ENCODE results near the gene HSPG2. TPM values are rescaled to one million over a fixed set of nuclear protein-coding genes. Genes with fewer than 3 reads are reported as not detected.
A peak's percentile ranks its signal among the peaks of the same experiment; 100 is the strongest.

HSPG2 gene
- total and polyA plus RNA-seq, 10 donors = 14.4 to 395 (median 151) TPM

GRCh38 chr1:21865943-21866706 lies 71.0 kb downstream of the HSPG2 start:
- Histone ChIP-seq H3K4me3 (no peak overlapping the region), H3K36me3 (peaks cover 0 to 70% (median 12%) of the 10 kb centered on the region in 6 donors), H3K9me3 (peaks cover 0 to 3% (median 0%) of the 10 kb centered on the region in 8 donors), H3K27ac (peak overlapping the region in 6 of 8 donors; percentile 7 to 74 (median 50)), H3K27me3 (replicated peaks in 1 of 7) (no peaks in the 10 kb centered on the region), H3K4me1 (peaks cover 0 to 21% (median 8%) of the 10 kb centered on the region in 6 donors)
- TF ChIP-seq POLR2AphosphoS5 (IDR thresholded peaks at IDR 0.05) (no peak), CTCF (IDR thresholded peaks at IDR 0.05 in 8 of 11, conservative IDR thresholded peaks at IDR 0.05 in 3 of 11) (no peak), POLR2A (IDR thresholded peaks at IDR 0.05) (no peak)
- no peak for DNase-seq
- WGBS, 5 donors = 47 to 61% (median 54%) methylated on average over 10 to 11 of the region's 11 CpGs
- intact Hi-C loops (cut with DNase I; ENCODE audit: low total_unique reads) = no loop called here

- Histone ChIP-seq H3K9me3 (peaks cover 0 to 4% (median 0%) of the 10 kb centered on the region in 8 donors), H3K27me3 (replicated peaks in 1 of 7) (no peaks in the 10 kb centered on the region), H3K27ac (peak overlapping the region in 5 of 8 donors; percentile 1 to 74 (median 59)), H3K36me3 (peaks cover 0 to 70% (median 18%) of the 10 kb centered on the region in 6 donors), H3K4me3 (no peak overlapping the region), H3K4me1 (peaks cover 0 to 21% (median 8%) of the 10 kb centered on the region in 6 donors)
- TF ChIP-seq CTCF (IDR thresholded peaks at IDR 0.05 in 8 of 11, conservative IDR thresholded peaks at IDR 0.05 in 3 of 11) = no peak
- TF ChIP-seq POLR2AphosphoS5 (IDR thresholded peaks at IDR 0.05) = peak in 2 of 3 donors; percentile 17 to 40
- WGBS, 5 donors = 64 to 87% (median 77%) methylated on average over 5 to 7 of the region's 7 CpGs
- DNase-seq = peak; percentile 79
- intact Hi-C loops (cut with DNase I; ENCODE audit: low total_unique reads) = no loop called here
Measured at GRCh38 chr1:21865609-21865942, 71.5 kb downstream of the HSPG2 start.

GRCh38 chr1:21864730-21865129 lies 72.4 kb downstream of the HSPG2 start:
- DNase-seq = peak; percentile 72
- TF ChIP-seq POLR2AphosphoS5 (IDR thresholded peaks at IDR 0.05) = no peak
- no peak for TF ChIP-seq POLR2A (IDR thresholded peaks at IDR 0.05)
- no peak for TF ChIP-seq CTCF (IDR thresholded peaks at IDR 0.05 in 8 of 11, conservative IDR thresholded peaks at IDR 0.05 in 3 of 11)
- no peak overlapping the region for H3K4me3 ChIP-seq
- peaks cover 0 to 17% (median 8%) of the 10 kb centered on the region in 6 donors for H3K4me1 ChIP-seq
- intact Hi-C loops (cut with DNase I; ENCODE audit: low total_unique reads) = no loop called here
- 86 to 96% (median 92%) methylated on average over 7 to 27 of the region's 27 CpGs for WGBS, 5 donors
- H3K36me3 ChIP-seq = peaks cover 0 to 70% (median 23%) of the 10 kb centered on the region in 6 donors
- H3K27ac ChIP-seq = no peak overlapping the region
- H3K27me3 ChIP-seq (replicated peaks in 1 of 7) = no peaks in the 10 kb centered on the region
- H3K9me3 ChIP-seq = peaks cover 0 to 4% (median 0%) of the 10 kb centered on the region in 8 donors

- H3K27me3 ChIP-seq (replicated peaks in 1 of 7) = no peaks in the 10 kb centered on the region
- peaks cover 0 to 74% (median 26%) of the 10 kb centered on the region in 6 donors for H3K36me3 ChIP-seq
- 88 to 95% (median 91%) methylated on average over 9 to 12 of the region's 12 CpGs for WGBS, 5 donors
- H3K27ac ChIP-seq = no peak overlapping the region
- no peak overlapping the region for H3K4me3 ChIP-seq
- TF ChIP-seq CTCF (IDR thresholded peaks at IDR 0.05 in 8 of 11, conservative IDR thresholded peaks at IDR 0.05 in 3 of 11) (no peak), POLR2AphosphoS5 (IDR thresholded peaks at IDR 0.05) (peak in 1 of 3 donors; percentile 40), POLR2A (IDR thresholded peaks at IDR 0.05) (no peak)
- peaks cover 0 to 17% (median 7%) of the 10 kb centered on the region in 6 donors for H3K4me1 ChIP-seq
- intact Hi-C loops (cut with DNase I; ENCODE audit: low total_unique reads) = no loop called here
- H3K9me3 ChIP-seq = peaks cover 0 to 4% (median 0%) of the 10 kb centered on the region in 8 donors
- DNase-seq = peak; percentile 71
Measured at GRCh38 chr1:21863981-21864380, 73.1 kb downstream of the HSPG2 start.

Data from spleen (tissue), 11 donors.